Stimulated activated CD8-positive, alpha-beta memory T cell treated with anti-CD3 and anti-CD28 coated beads, Interleukin-7, amount 100 ng/mL, for 24 hours (primary cell): ENCODE measurements around the gene CSNK1A1.
"Not testable (repeated sequence)": the region's sequence is repeated elsewhere in the genome, so short reads cannot be mapped to it uniquely, and the experiment has no call there.

Source experiments
- DNase-seq: peaks from one replicate; pipeline ENCODE4 v3.0.0-alpha.2; 2020; ENCODE audit warnings: low read depth

CSNK1A1 gene

GRCh38 chr5:149528281-149529060, 22.8 kb downstream of the CSNK1A1 start:
- no peak for DNase-seq

GRCh38 chr5:149526845-149527590, 24.2 kb downstream of the CSNK1A1 start:
- DNase-seq, result no peak

- no peak for DNase-seq
These were observed 29.2 kb downstream of the CSNK1A1 start for GRCh38 chr5:149521739-149522685.

- DNase-seq, result no peak
These were observed 31.6 kb downstream of the CSNK1A1 start for GRCh38 chr5:149519601-149520000.

- DNase-seq, result no peak
These were observed 32.6 kb downstream of the CSNK1A1 start for GRCh38 chr5:149518620-149519019.

- no peak for DNase-seq
These were observed 33.6 kb downstream of the CSNK1A1 start for GRCh38 chr5:149517461-149518122.

GRCh38 chr5:149514512-149514911, 36.7 kb downstream of the CSNK1A1 start:
- no peak for DNase-seq

GRCh38 chr5:149513372-149513947, 37.8 kb downstream of the CSNK1A1 start:
- not testable (repeated sequence) for DNase-seq

GRCh38 chr5:149510136-149510535, 41.1 kb downstream of the CSNK1A1 start:
- DNase-seq, result no peak

- DNase-seq, result no peak
These were observed 46.6 kb downstream of the CSNK1A1 start for GRCh38 chr5:149504677-149505076.

- no peak for DNase-seq
These were observed 48.2 kb downstream of the CSNK1A1 start for GRCh38 chr5:149503006-149503405.

- no peak for DNase-seq
These were observed 50.2 kb downstream of the CSNK1A1 start for GRCh38 chr5:149500922-149501582.

GRCh38 chr5:149498724-149499336, 52.4 kb downstream of the CSNK1A1 start:
- DNase-seq, result no peak

GRCh38 chr5:149497357-149497756, 53.9 kb downstream of the CSNK1A1 start:
- no peak for DNase-seq

- DNase-seq, result no peak
These were observed 54.3 kb downstream of the CSNK1A1 start for GRCh38 chr5:149496917-149497316.

GRCh38 chr5:149496166-149496565, 55.1 kb downstream of the CSNK1A1 start:
- DNase-seq, result no peak

GRCh38 chr5:149495673-149496072, 55.6 kb downstream of the CSNK1A1 start:
- DNase-seq, result no peak

- no peak for DNase-seq
These were observed 57.9 kb downstream of the CSNK1A1 start for GRCh38 chr5:149493316-149493715.

- no peak for DNase-seq
These were observed 58.5 kb downstream of the CSNK1A1 start for GRCh38 chr5:149492781-149493180.
